Upper lobe of left lung (tissue), 4 donors: Measurements from ENCODE around the gene ATAT1.
"Not testable (repeated sequence)": the region's sequence is repeated elsewhere in the genome, so short reads cannot be mapped to it uniquely, and the experiment has no call there.

Experiments
- CTCF ChIP-seq, 6 experiments: fragments of 450-650 bp in 4 of 6; fragments of 200-600 bp in 2 of 6; sonication (generic) in 2 of 6; IDR thresholded peaks; one replicate each; pipeline ENCODE4 v1.5.1; 2016 to 2019; ENCODE audit warnings: antibody characterized with exemption in 6 of 6
- EP300 ChIP-seq, 4 donors: sonication (generic); formaldehyde crosslinking; IDR thresholded peaks; one replicate each; pipeline ENCODE4 v1.5.1; 2017; ENCODE audit warnings: antibody characterized with exemption in 4 of 4, control low read depth in 2 of 4
- POLR2A ChIP-seq, 4 donors: fragments of 450-650 bp; IDR thresholded peaks; one replicate each; pipeline ENCODE4 v1.5.1; 2016 to 2017; ENCODE audit warnings: antibody characterized with exemption in 4 of 4, mild to moderate bottlenecking in 2 of 4
- POLR2AphosphoS5 ChIP-seq, 2 donors: sonication (generic); formaldehyde crosslinking; IDR thresholded peaks; one replicate each; pipeline ENCODE4 v1.5.1; 2017; ENCODE audit warnings: antibody characterized with exemption in 2 of 2

GRCh38 chr6:30666300-30666699 lies 39.6 kb downstream of the ATAT1 start:
- not testable (repeated sequence) for TF ChIP-seq CTCF, POLR2AphosphoS5, EP300, POLR2A (IDR thresholded peaks at IDR 0.05)
